ENCODE results near the gene SALL4. TPM values are rescaled to one million over a fixed set of nuclear protein-coding genes. Genes with fewer than 3 reads are reported as not detected.

SALL4 gene
- total RNA-seq, 1 experiment from 2014 or later: 279 TPM

DNA sequence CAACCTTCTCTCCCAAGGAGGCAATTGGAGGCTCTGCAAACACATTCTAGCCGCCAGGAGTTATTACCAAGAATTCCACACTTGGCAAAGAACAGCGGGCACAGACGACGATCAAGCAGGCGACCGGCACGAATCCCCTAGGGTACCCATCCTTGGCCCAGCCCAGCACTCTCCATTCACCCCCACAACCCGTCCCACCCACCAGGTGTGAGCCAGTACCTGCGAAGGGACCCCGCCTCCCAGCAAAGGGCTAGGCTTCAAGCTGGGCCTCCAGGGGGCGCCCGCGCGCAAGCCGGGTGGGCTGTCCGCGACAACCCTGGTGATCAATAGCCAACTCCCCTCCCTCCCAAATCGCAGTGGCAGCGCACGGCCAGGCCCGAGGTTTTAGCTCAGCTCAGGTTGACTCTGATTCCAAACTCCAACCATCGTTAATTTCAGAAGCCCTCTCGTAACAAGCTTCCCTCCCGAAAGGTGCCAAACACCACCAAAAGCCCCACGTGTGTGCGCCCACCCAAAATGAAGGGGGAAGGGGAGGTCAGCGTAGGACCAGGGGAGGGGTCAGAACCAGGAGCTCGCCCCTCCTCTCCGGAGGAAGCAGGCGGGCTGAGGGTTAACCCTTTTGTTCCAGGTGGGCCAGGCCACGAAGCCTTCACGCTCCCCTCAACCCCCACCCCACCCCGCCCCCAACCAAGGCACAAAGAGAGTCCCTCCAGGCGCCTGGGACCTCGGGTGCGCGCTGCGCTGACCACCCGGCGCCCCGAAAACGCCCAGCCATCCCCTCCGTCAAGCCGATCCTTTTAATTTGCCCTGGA lies 2.1 kb downstream of the SALL4 start:
- H4K91ac ChIP-seq (ENCODE audit: insufficient read length, low read depth, low read length): no peak overlapping the region
- H3K56ac ChIP-seq (ENCODE audit: insufficient read length, low read depth, low read length): peak overlapping the region; percentile 89
- no CpG with 5 or more reads among the region's 44 CpGs for WGBS (ENCODE audit: extremely low coverage, insufficient read length, low lambda C conversion rate)
- H2AK5ac ChIP-seq (ENCODE audit: insufficient read length, low read length): no peak overlapping the region
- peak; percentile 97 for DNase-seq
- H3K14ac ChIP-seq (ENCODE audit: insufficient read depth, low read length): peak overlapping the region; percentile 96; the same call in 1 of the 2 replicates
- H3K23me2 ChIP-seq (ENCODE audit: insufficient read length, low read depth, low read length, poor library complexity, severe bottlenecking): peaks cover 19% of the 10 kb centered on the region
- H3K23ac ChIP-seq (ENCODE audit: insufficient read length, low read depth, low read length): no peak overlapping the region
- Mint-ChIP-seq H3K9me3 (peaks cover 0 to 3% of the 10 kb centered on the region in 2 experiments; a peak in 3 of 5 replicates), H3K4me1 (peaks cover 49 to 52% of the 10 kb centered on the region in 2 experiments), H3K36me3 (ENCODE audit: insufficient read depth in 1 of 3, low read depth in 3 of 3) (peaks cover 5 to 36% (median 23%) of the 10 kb centered on the region in 3 experiments), H3K27me3 (ENCODE audit: low read depth) (no peaks in the 10 kb centered on the region; the same call in 1 of the 2 replicates), H3K27ac (peak overlapping the region; percentile 98 to 100 (median 99)), H3K4me3 (peak overlapping the region; percentile 97 to 98)
- no peaks in the 10 kb centered on the region for H4K20me1 ChIP-seq (ENCODE audit: control insufficient read depth, insufficient read depth, insufficient read length)
- peaks cover 44% of the 10 kb centered on the region for H3K79me2 ChIP-seq (ENCODE audit: insufficient read depth, low read length)
- no peak overlapping the region for H2AFZ ChIP-seq (ENCODE audit: low read length)
- H4K5ac ChIP-seq (ENCODE audit: insufficient read length, low read depth, low read length): no peak overlapping the region
- TF ChIP-seq, protein P1, sequence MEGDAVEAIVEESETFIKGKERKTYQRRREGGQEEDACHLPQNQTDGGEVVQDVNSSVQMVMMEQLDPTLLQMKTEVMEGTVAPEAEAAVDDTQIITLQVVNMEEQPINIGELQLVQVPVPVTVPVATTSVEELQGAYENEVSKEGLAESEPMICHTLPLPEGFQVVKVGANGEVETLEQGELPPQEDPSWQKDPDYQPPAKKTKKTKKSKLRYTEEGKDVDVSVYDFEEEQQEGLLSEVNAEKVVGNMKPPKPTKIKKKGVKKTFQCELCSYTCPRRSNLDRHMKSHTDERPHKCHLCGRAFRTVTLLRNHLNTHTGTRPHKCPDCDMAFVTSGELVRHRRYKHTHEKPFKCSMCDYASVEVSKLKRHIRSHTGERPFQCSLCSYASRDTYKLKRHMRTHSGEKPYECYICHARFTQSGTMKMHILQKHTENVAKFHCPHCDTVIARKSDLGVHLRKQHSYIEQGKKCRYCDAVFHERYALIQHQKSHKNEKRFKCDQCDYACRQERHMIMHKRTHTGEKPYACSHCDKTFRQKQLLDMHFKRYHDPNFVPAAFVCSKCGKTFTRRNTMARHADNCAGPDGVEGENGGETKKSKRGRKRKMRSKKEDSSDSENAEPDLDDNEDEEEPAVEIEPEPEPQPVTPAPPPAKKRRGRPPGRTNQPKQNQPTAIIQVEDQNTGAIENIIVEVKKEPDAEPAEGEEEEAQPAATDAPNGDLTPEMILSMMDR (conservative IDR thresholded peaks at IDR 0.05): peak; percentile 98
- H3K18ac ChIP-seq (ENCODE audit: insufficient read length, low read depth, low read length): peak overlapping the region; percentile 90
- no peak overlapping the region for H2BK15ac ChIP-seq (ENCODE audit: low read depth, low read length)
- no peaks in the 10 kb centered on the region for H3K9me3 ChIP-seq (ENCODE audit: control insufficient read depth, low read depth, low read length)
- peaks cover 8% of the 10 kb centered on the region for H3K4me1 ChIP-seq (ENCODE audit: insufficient read depth, low read length)
- H2BK12ac ChIP-seq (ENCODE audit: insufficient read length, low read depth, low read length): no peak overlapping the region
- no peak overlapping the region for H3T11ph ChIP-seq (ENCODE audit: low read length)
- no peak overlapping the region for H2BK20ac ChIP-seq (ENCODE audit: low read depth, low read length, poor library complexity, severe bottlenecking)
- peak overlapping the region; percentile 81 for H3K4me2 ChIP-seq (ENCODE audit: insufficient read depth, insufficient read length, low read length)
- H3K27me3 ChIP-seq (ENCODE audit: insufficient read depth, low read length): no peaks in the 10 kb centered on the region
- H2BK120ac ChIP-seq (ENCODE audit: low read depth, low read length, poor library complexity, severe bottlenecking): no peak overlapping the region
- H3K9ac ChIP-seq (ENCODE audit: extremely low read depth, insufficient read length, low read length): peak overlapping the region; percentile 95
- peak overlapping the region; percentile 92 for H3K27ac ChIP-seq (ENCODE audit: insufficient read length, low read depth, low read length)
- no peaks in the 10 kb centered on the region for H3K79me1 ChIP-seq (ENCODE audit: insufficient read depth, low read depth, low read length, poor library complexity, severe bottlenecking)
- H2BK5ac ChIP-seq (ENCODE audit: insufficient read length, low read length): no peak overlapping the region
- peak overlapping the region; percentile 64; the same call in 1 of the 2 replicates for H3K4ac ChIP-seq (ENCODE audit: low read depth, low read length)
- no peak overlapping the region for H4K8ac ChIP-seq (replicated peaks; ENCODE audit: insufficient read length, low read depth, low read length)
